Right lobe of liver (tissue), 4 donors: ENCODE measurements around the gene C20orf141.

ENCODE experiments used
- CTCF ChIP-seq, 4 donors: fragments of 200-600 bp in 3 of 4; fragments of 450-650 bp in 1 of 4; IDR thresholded peaks; one replicate each; pipeline versions ENCODE4 v1.5.1 to v1.8.0; 2016 to 2022; ENCODE audit warnings: antibody characterized with exemption in 4 of 4, mild to moderate bottlenecking in 2 of 4
- POLR2A ChIP-seq: fragments of 450-650 bp; IDR thresholded peaks from one replicate; pipeline ENCODE4 v1.6.1; 2017; ENCODE audit warnings: antibody characterized with exemption, mild to moderate bottlenecking
- donor health status: DM: no; HTN: no; CAD: no.
- donor health status: DM: no; HTN: no; CAD: no.
- donor health status: DM: no; HTN: yes; CAD: no.

DNA sequence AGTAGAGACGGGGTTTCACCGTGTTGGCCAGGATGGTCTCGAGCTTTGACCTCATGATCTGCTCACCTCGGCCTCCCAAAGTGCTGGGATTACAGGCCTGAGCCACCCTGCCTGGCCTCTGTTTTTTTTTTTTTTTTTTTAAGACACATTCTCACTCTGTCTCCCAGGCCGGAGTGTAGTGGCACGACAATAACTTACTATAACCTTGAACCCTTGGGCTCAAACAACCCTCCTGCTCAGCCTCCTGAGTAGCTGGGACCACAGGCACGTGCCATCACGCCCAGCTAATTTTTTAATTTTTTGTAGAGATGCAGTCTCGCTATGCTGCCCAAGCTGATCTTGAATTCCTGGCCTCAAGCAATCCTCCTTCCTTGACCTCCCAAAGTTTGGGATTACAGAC, 41.0 kb upstream of the C20orf141 start:
- TF ChIP-seq CTCF (IDR thresholded peaks at IDR 0.05) (no peak), POLR2A (no peak)
